Measurements from ENCODE around the gene BLOC1S5.
"Not testable (repeated sequence)": the region's sequence is repeated elsewhere in the genome, so short reads cannot be mapped to it uniquely, and the experiment has no call there.

BLOC1S5 gene

DNA sequence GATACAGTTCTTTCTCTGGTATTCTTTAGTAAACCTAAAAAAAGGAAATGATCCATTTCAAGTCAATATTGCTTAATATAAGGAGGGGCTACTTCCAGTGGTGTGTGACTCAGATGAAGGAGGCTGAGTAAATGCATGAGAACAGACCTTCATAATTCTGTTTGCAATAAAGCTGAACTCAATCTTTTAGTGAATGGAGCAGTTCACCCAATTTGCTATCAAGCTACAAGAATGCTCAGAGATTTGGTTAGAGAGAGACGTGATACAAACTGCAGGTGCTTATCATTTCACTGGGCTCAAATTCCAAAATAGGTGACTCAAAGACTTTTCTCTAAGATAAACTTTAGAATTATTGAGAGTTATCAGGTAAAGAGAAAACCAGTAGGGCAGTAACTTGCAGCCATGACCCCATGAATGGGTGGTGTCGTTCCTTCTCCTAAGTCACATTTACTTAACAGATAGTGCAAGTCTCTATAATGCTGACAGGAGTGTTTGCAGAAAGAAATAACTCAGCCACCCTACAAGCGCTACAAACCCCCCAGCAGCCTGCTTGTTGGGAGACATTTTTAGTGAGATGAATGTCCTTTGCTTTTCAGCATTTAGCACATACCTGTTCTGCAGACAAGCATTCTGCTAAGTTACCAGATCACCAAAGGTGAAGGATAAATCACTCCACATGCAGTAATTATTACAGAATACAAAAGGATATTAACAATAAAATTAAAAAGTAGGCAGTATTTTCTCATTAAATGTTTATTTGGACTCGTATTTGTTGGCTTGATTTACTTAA, 16.4 kb upstream of the BLOC1S5 start:
- DNase-seq = no peak

DNA sequence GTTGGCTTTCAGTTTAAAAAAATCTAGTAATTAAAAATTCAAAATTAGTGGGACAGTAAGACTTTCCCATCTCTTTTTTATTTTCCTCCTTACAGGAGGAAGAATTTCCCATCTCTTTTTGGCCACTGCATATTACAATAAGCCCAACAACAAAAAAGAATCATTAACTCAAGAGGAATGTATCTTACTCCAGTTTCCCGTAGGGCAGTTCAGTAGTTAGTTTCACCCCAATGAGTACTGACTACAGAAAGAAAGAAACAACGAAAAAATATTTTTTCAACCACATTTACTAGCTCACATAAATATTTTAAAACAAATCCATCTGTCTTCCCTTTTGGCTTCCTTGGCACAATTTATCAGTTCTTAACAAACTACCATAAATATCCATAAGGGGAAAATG, 14.9 kb upstream of the BLOC1S5 start:
- DNase-seq = no peak

- DNase-seq = no peak
Observed at GRCh38 chr6:8077991-8078390, 13.8 kb upstream of the BLOC1S5 start.

DNA sequence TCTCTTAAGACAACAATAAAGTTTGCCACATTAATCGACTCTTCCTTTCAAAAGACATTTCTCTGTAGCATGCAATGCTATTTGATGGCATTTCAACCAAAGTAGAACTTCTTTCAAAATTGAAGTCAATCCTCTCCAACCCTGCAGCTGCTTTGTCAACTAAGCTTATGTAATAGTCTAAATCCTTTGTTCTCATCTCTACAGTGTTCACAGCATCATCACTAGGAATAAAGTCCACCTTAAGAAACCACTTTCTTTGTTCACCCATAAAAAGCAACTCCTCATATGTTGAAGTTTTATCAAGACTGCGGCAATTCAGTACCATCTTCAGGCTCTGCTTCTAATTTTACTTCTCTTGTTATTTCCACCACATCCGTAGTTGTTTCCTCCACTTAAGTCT, 11.5 kb upstream of the BLOC1S5 start:
- DNase-seq = no peak

DNA sequence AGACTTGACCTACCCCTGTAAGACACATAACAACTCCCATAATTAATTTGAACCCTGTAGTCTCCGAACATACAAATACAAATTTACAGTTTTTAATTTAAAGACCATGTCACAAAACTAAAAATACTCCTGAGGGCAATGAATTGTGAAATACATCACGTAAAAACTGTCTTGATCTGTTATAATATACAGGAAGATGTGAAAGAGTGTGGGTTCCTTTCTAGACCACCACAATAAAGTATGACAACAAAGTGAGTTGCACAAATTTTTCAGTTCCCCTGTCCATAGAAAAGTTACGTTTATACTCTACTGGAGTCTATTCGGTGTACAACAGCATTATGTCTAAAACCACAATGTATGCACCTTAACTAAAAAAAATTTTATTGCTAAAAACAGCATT, 11.0 kb upstream of the BLOC1S5 start:
- DNase-seq = no peak

- DNase-seq = no peak
Observed at GRCh38 chr6:8074213-8074612, 10.0 kb upstream of the BLOC1S5 start.

DNA sequence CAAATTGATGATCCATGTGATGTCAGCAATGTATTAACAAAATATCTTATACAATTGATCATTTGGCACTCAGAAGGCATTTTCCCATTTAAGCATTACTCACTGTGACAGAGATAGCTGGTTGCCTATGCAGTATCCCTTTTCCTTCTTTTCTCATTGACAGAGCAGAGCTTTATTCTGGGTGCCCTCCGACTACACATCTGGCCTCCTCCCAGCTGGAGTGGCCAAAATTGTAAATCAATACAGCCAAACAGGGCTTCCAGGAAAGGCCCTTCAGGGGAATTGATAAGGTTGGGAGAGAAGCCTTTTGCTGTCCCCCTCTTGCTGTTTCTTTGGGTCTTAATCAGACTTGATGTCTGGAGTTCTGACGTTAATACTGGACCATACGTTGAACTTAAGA, 9.6 kb upstream of the BLOC1S5 start:
- no peak for DNase-seq

DNA sequence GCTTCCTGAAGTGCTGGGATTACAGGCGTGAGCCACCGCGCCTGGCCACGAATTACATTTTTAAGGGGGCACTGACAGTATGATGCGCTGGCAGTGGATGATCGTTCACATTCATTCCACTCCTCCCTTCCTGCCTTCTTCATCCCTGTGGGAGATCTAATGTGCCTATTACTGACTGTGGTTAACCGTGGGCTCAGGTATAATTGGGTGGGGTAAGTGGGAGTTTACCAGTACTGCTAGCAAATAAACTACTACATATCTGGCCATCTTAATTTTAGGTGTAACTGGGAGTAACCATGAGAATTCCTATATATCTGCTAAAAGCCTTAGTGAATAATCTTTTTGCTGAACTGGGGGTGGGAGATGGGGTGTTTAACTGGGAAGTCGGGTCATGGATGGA, 6.5 kb upstream of the BLOC1S5 start:
- no peak for DNase-seq

GRCh38 chr6:8069631-8070284, 5.6 kb upstream of the BLOC1S5 start:
- no peak for DNase-seq

- DNase-seq = no peak
Observed at GRCh38 chr6:8069151-8069550, 5.0 kb upstream of the BLOC1S5 start.

DNA sequence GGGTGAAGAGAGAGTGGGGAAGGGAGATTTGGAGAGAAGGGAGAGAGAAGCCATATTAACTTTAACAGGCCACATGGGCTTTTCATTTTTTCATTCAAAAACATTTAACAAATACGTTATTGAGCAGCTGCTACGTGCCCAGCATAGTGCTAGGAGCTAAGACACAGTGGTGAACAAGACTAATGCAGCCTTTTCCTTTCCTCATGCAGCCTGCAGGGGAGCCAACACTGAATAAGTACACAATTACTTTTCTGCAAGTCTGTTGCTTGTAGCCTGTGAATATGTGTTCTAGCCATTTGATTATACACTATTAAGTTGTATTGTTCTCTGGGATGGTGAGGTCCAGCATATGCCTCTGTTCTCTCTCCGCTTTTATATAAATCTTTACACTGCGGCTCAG, 1.9 kb upstream of the BLOC1S5 start:
- no peak for DNase-seq

GRCh38 chr6:8065519-8065911, 1.3 kb upstream of the BLOC1S5 start:
- peak; percentile 51 for DNase-seq

DNA sequence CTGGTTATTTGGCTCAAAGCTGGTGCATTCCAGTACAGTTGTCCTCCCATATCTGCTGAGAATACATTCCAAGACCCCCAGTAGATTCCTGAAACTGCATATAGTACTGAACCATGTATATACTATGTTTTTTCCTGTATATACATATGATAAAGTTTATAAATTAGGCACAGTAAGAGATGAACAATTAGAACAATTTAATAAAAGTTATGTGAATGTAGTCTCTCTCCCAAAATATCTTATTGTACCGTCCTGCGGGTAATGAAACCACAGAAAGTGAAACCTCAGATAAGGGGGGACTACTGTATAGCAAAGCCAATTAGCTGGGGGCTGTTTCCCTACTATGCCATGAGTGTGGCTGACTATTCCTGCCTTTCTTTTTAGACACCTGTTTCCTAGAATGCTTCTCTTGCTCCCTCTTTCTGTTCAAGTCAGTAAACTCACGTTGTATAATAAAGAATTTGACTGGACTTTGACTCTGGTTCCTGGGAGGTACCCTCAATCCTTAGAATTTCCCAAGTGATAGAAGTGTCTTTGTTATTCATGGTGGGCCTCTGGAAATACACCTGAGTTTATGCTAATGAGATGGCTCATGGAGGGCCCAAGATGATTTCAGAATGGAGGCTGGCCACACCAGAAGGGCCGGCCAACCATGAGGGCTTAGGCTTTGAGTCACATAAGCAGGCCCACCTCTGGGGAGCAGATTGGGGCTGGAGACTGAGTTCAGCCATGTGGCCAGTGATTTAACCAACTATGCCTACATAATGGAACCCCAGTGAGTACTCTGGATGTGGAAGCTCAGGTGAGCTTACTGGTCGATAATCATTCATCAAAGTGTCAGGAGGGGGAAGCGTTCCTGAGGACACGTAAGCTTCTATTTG, 689 bp upstream of the BLOC1S5 start:
- DNase-seq = no peak

DNA sequence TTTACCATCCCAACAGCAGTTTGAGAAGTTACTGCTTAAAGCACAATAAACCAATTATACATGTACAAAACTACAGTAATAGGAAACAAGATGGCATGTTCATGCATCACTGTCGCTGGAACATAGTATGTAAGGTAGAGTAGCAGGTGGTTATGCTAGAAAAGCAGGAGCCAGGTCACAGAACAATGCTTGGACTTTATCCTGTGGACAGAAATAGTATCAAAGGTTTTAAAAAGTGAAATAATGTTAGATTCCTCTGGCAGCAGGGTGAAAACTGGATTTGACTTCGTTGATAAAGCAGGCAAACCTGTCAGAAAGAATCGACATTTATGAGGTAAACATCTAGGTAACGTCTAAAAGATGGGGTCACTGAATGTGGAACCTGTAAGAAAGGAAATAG, 2.5 kb downstream of the BLOC1S5 start:
- DNase-seq = no peak

DNA sequence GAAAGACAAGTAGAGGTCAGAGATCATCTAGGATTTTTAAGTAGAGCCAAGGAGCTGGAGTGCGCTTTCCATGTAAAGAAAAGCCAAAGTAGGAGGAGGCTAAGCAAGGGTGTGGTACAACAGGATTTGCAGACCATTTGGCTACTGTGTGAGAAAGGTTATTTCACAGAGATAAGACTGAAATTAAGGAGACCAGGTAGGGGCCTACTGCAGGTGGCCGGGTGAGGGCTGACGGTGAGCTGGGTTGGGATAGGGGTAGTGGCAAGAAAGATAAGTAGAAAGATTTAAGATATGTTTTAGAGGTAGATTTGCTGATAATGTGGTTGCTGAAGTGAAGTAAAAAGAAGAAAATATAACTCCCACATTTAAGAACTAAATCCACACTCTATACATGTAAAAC, 3.8 kb downstream of the BLOC1S5 start:
- DNase-seq = no peak

- no peak for DNase-seq
Observed at GRCh38 chr6:8059129-8059528, 5.1 kb downstream of the BLOC1S5 start.

GRCh38 chr6:8057793-8058192, 6.4 kb downstream of the BLOC1S5 start:
- DNase-seq = no peak

GRCh38 chr6:8057263-8057662, 6.9 kb downstream of the BLOC1S5 start:
- DNase-seq = no peak

GRCh38 chr6:8054276-8054675, 9.9 kb downstream of the BLOC1S5 start:
- no peak for DNase-seq

DNA sequence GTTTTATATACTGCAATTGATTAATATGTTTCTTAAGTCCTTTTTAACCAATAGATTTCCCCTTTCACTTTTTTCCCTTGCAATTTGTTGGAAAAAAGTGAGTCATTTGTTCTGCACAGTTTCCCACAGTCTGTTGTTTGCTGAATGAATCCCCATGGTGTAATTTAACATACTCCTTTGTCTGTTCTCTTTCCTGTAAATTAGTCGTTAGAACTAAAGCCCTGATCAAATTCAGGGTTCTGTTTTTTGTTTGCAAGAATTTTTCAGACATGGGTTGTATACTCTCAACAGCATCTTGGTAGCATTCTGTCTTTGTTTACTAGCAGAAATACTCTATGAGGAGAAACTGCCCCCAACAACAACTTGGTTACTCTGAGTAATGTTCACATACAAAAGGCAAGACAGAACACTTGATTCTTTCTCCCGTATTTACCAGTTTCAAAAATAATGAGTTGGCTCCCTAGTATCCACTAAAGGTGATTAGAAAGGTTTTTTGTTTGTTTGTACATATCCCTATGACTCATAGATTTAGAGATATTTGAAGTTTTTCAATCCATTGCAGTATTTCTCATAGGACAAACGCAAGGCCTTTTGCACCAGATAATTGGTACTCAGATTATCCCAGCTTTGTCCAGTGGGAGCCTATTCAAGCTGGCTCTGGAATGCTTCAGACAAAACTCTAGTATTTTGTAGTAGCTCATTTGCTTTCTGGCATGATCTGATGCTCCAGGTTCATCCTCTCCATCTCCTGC, 16.5 kb downstream of the BLOC1S5 start:
- no peak for DNase-seq

- DNase-seq = not testable (repeated sequence)
Observed at GRCh38 chr6:8045769-8046168, 18.4 kb downstream of the BLOC1S5 start.

DNA sequence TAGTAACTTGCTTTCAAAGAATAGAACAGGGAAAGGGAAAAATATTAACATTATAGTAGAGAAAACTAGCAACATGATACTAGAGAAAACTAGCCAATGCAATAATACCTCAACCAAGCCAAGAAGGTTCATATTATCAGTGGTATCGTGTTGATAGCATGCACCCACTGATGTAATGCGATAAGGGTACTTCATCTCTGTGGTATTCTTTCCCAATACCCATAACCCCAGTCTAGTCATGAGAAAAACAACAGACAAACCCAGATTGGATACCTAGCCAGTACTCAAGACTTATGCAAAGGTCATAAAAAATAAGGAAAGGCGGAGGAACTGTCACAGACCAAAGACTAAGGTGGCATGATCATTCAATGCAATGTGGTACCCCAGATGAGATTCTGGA, 21.0 kb downstream of the BLOC1S5 start:
- no peak for DNase-seq

Data from stimulated activated CD4-positive, alpha-beta T cell treated with anti-CD3 and anti-CD28 coated beads, Interleukin-4, amount 100 ng/mL, for 24 hours (primary cell).